AG10803 (cell line): ENCODE measurements around the gene MED27.

Experiments used
- DNase-seq: peaks from one replicate; pipeline ENCODE4 v3.0.0; 2010; ENCODE audit warnings: low read depth
- H3K4me3 ChIP-seq: 2 replicates; pipeline ENCODE4 v1.5.1; 2011; ENCODE audit warnings: mild to moderate bottlenecking, low read length, control low read depth
- CTCF ChIP-seq: conservative IDR thresholded peaks from 2 replicates; pipeline ENCODE4 v1.5.1; 2011; ENCODE audit warnings: mild to moderate bottlenecking, low read length, control low read depth, inconsistent platforms

MED27 gene

GRCh38 chr9:131831380-131832165 is 248.1 kb downstream of the MED27 start:
- no peak for TF ChIP-seq CTCF
- DNase-seq = no peak
- H3K4me3 ChIP-seq = no peak overlapping the region

- TF ChIP-seq CTCF = no peak
- no peak overlapping the region for H3K4me3 ChIP-seq
- DNase-seq = no peak
These were observed 251.8 kb downstream of the MED27 start for GRCh38 chr9:131827821-131828369.

GRCh38 chr9:131826966-131827525 is 252.6 kb downstream of the MED27 start:
- H3K4me3 ChIP-seq = no peak overlapping the region
- DNase-seq = no peak
- TF ChIP-seq CTCF = no peak

- TF ChIP-seq CTCF = no peak
- H3K4me3 ChIP-seq = no peak overlapping the region
- no peak for DNase-seq
These were observed 253.6 kb downstream of the MED27 start for GRCh38 chr9:131826053-131826452.

GRCh38 chr9:131824953-131825495 is 254.6 kb downstream of the MED27 start:
- no peak for TF ChIP-seq CTCF
- DNase-seq = no peak
- no peak overlapping the region for H3K4me3 ChIP-seq

- no peak for DNase-seq
- no peak overlapping the region for H3K4me3 ChIP-seq
- no peak for TF ChIP-seq CTCF
These were observed 255.5 kb downstream of the MED27 start for GRCh38 chr9:131824155-131824594.

- DNase-seq = no peak
- no peak for TF ChIP-seq CTCF
These were observed 255.9 kb downstream of the MED27 start for GRCh38 chr9:131823701-131824146.

More at GRCh38 chr9:131823701-131824146, 255.9 kb downstream of the MED27 start:
- no peak overlapping the region for H3K4me3 ChIP-seq
